OCI-LY3 (cell line): ENCODE results near the gene CERS3.

Source experiments
- EZH2phosphoT487 ChIP-seq: fragments of 200-600 bp; shearing (Covaris generic); IDR thresholded peaks from 2 replicates; pipeline ENCODE4 v1.6.1; 2018; ENCODE audit warnings: antibody characterized with exemption, mixed run types, low read depth
- TF ChIP-seq, protein P1 (sequence below): fragments of 200-600, 300-600 bp; sonication (generic); IDR thresholded peaks from 2 replicates; pipeline ENCODE4 v1.5.1; 2014; ENCODE audit warnings: antibody characterized with exemption, low read length, low read depth

DNA sequence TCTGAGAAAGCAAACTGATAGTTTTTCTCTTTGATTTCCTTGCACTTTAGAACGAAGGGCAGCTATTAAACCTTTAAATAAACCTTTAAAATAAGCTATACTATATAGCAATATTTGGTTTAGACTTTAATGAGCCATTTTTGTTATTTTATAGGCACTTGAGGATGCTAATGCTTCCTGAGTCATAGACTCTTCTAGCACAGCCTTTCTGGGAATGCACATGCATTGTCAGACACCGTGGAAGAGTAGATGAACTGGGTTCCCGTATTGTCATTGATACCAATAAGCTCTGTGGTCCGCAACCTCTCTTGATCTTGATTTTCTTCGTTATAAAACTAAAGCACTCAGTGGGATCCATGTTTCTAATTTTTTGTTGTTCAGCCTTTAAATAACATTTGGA is 27.6 kb downstream of the CERS3 start:
- TF ChIP-seq, protein P1, sequence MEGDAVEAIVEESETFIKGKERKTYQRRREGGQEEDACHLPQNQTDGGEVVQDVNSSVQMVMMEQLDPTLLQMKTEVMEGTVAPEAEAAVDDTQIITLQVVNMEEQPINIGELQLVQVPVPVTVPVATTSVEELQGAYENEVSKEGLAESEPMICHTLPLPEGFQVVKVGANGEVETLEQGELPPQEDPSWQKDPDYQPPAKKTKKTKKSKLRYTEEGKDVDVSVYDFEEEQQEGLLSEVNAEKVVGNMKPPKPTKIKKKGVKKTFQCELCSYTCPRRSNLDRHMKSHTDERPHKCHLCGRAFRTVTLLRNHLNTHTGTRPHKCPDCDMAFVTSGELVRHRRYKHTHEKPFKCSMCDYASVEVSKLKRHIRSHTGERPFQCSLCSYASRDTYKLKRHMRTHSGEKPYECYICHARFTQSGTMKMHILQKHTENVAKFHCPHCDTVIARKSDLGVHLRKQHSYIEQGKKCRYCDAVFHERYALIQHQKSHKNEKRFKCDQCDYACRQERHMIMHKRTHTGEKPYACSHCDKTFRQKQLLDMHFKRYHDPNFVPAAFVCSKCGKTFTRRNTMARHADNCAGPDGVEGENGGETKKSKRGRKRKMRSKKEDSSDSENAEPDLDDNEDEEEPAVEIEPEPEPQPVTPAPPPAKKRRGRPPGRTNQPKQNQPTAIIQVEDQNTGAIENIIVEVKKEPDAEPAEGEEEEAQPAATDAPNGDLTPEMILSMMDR: no peak
- no peak for TF ChIP-seq EZH2phosphoT487
